Body of pancreas (tissue), 4 donors: Measurements from ENCODE around the gene TSPAN31.

ENCODE experiments used
- POLR2A ChIP-seq, 3 donors: fragments of 450-650 bp; IDR thresholded peaks; one replicate each; pipeline ENCODE4 v1.6.1; 2016; ENCODE audit warnings: antibody characterized with exemption in 3 of 3, mild to moderate bottlenecking in 2 of 3
- TF ChIP-seq, protein P1 (sequence below), 7 experiments: fragments of 450-650 bp in 4 of 7; fragments of 200-600 bp in 3 of 7; sonication (generic) in 3 of 7; IDR thresholded peaks; one replicate each; pipeline ENCODE4 v1.5.1; 2016 to 2019; ENCODE audit warnings: antibody characterized with exemption in 7 of 7

DNA sequence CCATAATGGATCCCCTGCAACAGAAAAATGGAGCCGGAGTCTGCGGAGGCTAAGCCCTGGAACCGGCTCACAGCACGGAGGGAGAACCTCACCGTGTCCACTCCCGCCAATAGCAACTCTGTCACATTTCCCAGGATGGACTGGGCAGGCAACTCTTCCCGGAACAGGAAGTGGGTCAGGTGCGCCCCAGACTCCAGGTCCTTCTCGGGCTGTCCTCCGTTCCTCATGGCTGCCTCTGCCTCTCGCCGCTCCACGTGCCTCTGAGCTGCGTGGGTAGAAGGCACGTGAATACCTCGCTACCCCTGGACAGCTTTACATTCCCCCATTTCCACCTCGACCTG is 19.8 kb downstream of the TSPAN31 start:
- TF ChIP-seq, protein P1, sequence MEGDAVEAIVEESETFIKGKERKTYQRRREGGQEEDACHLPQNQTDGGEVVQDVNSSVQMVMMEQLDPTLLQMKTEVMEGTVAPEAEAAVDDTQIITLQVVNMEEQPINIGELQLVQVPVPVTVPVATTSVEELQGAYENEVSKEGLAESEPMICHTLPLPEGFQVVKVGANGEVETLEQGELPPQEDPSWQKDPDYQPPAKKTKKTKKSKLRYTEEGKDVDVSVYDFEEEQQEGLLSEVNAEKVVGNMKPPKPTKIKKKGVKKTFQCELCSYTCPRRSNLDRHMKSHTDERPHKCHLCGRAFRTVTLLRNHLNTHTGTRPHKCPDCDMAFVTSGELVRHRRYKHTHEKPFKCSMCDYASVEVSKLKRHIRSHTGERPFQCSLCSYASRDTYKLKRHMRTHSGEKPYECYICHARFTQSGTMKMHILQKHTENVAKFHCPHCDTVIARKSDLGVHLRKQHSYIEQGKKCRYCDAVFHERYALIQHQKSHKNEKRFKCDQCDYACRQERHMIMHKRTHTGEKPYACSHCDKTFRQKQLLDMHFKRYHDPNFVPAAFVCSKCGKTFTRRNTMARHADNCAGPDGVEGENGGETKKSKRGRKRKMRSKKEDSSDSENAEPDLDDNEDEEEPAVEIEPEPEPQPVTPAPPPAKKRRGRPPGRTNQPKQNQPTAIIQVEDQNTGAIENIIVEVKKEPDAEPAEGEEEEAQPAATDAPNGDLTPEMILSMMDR (IDR thresholded peaks at IDR 0.05): no peak
- TF ChIP-seq POLR2A (IDR thresholded peaks at IDR 0.05): peak; percentile 56 to 89 (median 85)
